Measurements from ENCODE around the gene GIPC1. TPM values are rescaled to one million over a fixed set of nuclear protein-coding genes. Genes with fewer than 3 reads are reported as not detected.

Gene GIPC1
- total RNA-seq, 1 donor from 2014 or later, result 23.6 TPM

DNA sequence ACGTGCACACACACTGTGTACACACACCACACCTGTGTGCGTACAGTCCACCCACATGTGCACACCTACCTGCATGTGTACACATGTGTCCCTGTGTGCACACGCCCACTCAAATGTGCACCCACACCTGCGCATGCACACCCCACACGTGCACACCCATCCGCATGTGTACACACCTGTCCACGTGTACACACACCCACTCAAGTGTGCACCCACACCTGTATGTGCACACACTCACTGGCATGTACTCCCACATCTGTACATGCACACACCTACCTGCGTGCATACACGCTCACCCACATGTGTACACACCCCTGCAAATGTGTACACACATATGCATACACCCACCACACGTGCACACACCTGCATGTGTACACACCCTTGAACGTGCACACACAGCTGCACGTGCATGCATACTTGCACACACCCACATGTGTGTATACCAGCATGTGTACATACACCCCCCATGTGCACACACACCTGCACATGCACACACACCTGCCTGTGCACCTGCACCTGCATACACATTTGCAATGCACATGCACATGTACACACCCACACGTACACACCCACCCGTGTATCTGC, 52.2 kb downstream of the GIPC1 start:
- H3K27me3 Mint-ChIP-seq (ENCODE audit: insufficient read depth, low read depth), result no peaks in the 10 kb centered on the region
- H3K4me1 Mint-ChIP-seq, result peaks cover 5% of the 10 kb centered on the region
- no peak overlapping the region for H3K4me3 ChIP-seq
- peaks cover 28% of the 10 kb centered on the region for H3K36me3 Mint-ChIP-seq
- no peak overlapping the region for H3K4me3 Mint-ChIP-seq
- DNase-seq (ENCODE audit: low spot score), result no peak
- no peaks in the 10 kb centered on the region for H3K36me3 ChIP-seq
- H3K9ac ChIP-seq, result no peak overlapping the region
- H3K27ac ChIP-seq, result no peak overlapping the region
- H3F3A ChIP-seq (ENCODE audit: low read depth), result no peaks in the 10 kb centered on the region
- no peak for TF ChIP-seq EZH2 (IDR thresholded peaks at IDR 0.05)
- TF ChIP-seq, protein P1, sequence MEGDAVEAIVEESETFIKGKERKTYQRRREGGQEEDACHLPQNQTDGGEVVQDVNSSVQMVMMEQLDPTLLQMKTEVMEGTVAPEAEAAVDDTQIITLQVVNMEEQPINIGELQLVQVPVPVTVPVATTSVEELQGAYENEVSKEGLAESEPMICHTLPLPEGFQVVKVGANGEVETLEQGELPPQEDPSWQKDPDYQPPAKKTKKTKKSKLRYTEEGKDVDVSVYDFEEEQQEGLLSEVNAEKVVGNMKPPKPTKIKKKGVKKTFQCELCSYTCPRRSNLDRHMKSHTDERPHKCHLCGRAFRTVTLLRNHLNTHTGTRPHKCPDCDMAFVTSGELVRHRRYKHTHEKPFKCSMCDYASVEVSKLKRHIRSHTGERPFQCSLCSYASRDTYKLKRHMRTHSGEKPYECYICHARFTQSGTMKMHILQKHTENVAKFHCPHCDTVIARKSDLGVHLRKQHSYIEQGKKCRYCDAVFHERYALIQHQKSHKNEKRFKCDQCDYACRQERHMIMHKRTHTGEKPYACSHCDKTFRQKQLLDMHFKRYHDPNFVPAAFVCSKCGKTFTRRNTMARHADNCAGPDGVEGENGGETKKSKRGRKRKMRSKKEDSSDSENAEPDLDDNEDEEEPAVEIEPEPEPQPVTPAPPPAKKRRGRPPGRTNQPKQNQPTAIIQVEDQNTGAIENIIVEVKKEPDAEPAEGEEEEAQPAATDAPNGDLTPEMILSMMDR (IDR thresholded peaks at IDR 0.05), result no peak
- TF ChIP-seq EZH2phosphoT487 (IDR thresholded peaks at IDR 0.05), result no peak
- H4K20me1 ChIP-seq (ENCODE audit: low read depth), result no peaks in the 10 kb centered on the region
- H3K27me3 ChIP-seq, result no peaks in the 10 kb centered on the region
- H2AFZ ChIP-seq (replicated peaks), result no peak overlapping the region
- no peaks in the 10 kb centered on the region for H3K4me1 ChIP-seq
- no peaks in the 10 kb centered on the region for H3K9me3 Mint-ChIP-seq
- no peaks in the 10 kb centered on the region for H3K9me3 ChIP-seq (ENCODE audit: low read depth)
- H3K4me2 ChIP-seq, result no peak overlapping the region
- H3K27ac Mint-ChIP-seq, result no peak overlapping the region
- peaks cover 9% of the 10 kb centered on the region for H3K79me2 ChIP-seq (ENCODE audit: low read depth)

DNA sequence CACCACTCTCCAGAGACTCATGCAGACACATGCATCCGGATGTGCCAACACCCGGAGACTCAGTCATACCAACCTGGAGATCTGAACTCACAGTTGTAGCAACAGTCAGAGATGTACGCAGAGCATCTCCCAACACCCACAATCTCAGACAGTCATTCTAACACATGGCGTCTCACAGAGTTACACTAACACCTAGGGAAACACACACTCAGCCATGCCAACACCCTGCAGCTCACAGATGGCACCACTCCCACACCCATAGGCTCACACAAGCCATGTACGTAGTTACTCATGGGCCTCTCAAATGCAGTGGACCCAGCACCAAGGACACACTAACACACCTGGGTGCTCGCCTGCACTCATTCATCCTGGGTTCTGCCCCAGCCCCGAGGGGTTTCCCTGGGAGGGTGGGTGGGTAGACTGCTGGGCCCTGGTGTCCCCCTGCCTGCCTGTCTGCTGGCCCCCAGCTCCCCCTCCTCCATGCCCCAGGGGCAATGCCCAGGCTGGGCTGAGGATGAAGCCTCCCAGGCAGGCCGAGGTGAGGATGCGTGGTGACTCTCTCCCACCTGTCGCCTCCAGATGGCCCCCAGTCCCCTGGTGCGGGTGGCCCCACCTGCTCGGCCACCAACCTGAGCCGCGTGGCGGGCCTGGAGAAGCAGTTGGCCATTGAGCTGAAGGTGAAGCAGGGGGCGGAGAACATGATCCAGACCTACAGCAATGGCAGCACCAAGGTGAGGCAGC, 52.9 kb downstream of the GIPC1 start:
- H3K27me3 Mint-ChIP-seq (ENCODE audit: insufficient read depth, low read depth), result no peaks in the 10 kb centered on the region
- no peaks in the 10 kb centered on the region for H3K36me3 ChIP-seq
- H3K36me3 Mint-ChIP-seq, result peaks cover 26% of the 10 kb centered on the region
- no peak overlapping the region for H3K4me2 ChIP-seq
- H3K4me1 Mint-ChIP-seq, result peaks cover 5% of the 10 kb centered on the region
- no peaks in the 10 kb centered on the region for H3K9me3 Mint-ChIP-seq
- H3K27ac ChIP-seq, result no peak overlapping the region
- TF ChIP-seq EZH2 (IDR thresholded peaks at IDR 0.05), result no peak
- H2AFZ ChIP-seq (replicated peaks), result no peak overlapping the region
- DNase-seq (ENCODE audit: low spot score), result no peak
- peaks cover 5% of the 10 kb centered on the region for H4K20me1 ChIP-seq (ENCODE audit: low read depth)
- no peaks in the 10 kb centered on the region for H3K9me3 ChIP-seq (ENCODE audit: low read depth)
- H3K4me1 ChIP-seq, result no peaks in the 10 kb centered on the region
- H3K27me3 ChIP-seq, result no peaks in the 10 kb centered on the region
- H3F3A ChIP-seq (ENCODE audit: low read depth), result no peaks in the 10 kb centered on the region
- no peak overlapping the region for H3K4me3 ChIP-seq
- no peak overlapping the region for H3K4me3 Mint-ChIP-seq
- H3K9ac ChIP-seq, result no peak overlapping the region
- H3K79me2 ChIP-seq (ENCODE audit: low read depth), result peaks cover 15% of the 10 kb centered on the region
- peak overlapping the region; percentile 12 for H3K27ac Mint-ChIP-seq

DNA sequence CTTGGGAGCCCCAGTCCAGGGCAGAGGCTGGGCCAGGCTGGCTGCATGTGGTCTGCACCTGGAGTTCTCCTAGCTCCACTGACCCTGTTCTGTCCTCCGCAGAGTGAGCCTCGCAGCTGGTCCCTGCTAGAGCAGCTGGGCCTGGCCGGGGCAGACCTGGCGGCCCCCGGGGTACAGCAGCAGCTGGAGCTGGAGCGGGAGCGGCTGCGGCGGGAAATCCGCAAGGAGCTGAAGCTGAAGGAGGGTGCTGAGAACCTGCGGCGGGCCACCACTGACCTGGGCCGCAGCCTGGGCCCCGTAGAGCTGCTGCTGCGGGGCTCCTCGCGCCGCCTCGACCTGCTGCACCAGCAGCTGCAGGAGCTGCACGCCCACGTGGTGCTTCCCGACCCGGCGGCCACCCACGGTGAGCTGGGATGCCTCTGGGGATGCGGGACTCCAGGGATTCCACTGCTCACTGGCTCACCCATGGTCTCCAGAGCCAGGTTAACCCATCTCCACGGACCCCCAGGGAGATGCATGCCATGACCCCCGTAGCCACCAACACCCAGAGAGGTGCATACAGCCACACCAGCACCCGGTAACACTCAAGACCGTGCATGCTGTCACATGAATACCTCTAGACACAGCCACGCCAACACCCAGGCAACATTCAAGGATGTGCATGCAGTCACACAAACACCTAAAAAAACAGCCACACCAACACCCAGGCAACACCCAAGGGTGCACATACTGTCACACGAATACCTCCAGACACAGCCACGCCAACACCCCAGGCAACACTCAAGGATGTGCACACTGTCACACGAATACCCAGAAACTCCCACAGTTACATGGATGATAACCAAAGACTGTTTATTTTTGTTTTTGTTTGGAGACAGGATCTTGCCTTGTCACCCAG, 54.6 kb downstream of the GIPC1 start:
- Histone ChIP-seq H2AFZ (replicated peaks) (no peak overlapping the region), H3K4me3 (no peak overlapping the region), H3K36me3 (no peaks in the 10 kb centered on the region), H3F3A (ENCODE audit: low read depth) (peaks cover 3% of the 10 kb centered on the region), H3K4me2 (no peak overlapping the region), H3K27ac (no peak overlapping the region), H3K4me1 (no peaks in the 10 kb centered on the region), H3K27me3 (no peaks in the 10 kb centered on the region), H4K20me1 (ENCODE audit: low read depth) (peaks cover 19% of the 10 kb centered on the region), H3K9me3 (ENCODE audit: low read depth) (no peaks in the 10 kb centered on the region), H3K79me2 (ENCODE audit: low read depth) (peaks cover 33% of the 10 kb centered on the region), H3K9ac (no peak overlapping the region)
- Mint-ChIP-seq H3K4me3 (no peak overlapping the region), H3K4me1 (peaks cover 5% of the 10 kb centered on the region), H3K27me3 (ENCODE audit: insufficient read depth, low read depth) (no peaks in the 10 kb centered on the region), H3K9me3 (no peaks in the 10 kb centered on the region), H3K27ac (peak overlapping the region; percentile 34), H3K36me3 (peaks cover 19% of the 10 kb centered on the region)
- TF ChIP-seq EZH2phosphoT487 (IDR thresholded peaks at IDR 0.05), result no peak
- no peak for TF ChIP-seq EZH2 (IDR thresholded peaks at IDR 0.05)
- TF ChIP-seq, protein P1 (IDR thresholded peaks at IDR 0.05), result no peak
- DNase-seq (ENCODE audit: low spot score), result no peak
